ENCODE results near the gene YIPF2.
"Not testable (repeated sequence)": the region's sequence is repeated elsewhere in the genome, so short reads cannot be mapped to it uniquely, and the experiment has no call there.

The YIPF2 gene

DNA sequence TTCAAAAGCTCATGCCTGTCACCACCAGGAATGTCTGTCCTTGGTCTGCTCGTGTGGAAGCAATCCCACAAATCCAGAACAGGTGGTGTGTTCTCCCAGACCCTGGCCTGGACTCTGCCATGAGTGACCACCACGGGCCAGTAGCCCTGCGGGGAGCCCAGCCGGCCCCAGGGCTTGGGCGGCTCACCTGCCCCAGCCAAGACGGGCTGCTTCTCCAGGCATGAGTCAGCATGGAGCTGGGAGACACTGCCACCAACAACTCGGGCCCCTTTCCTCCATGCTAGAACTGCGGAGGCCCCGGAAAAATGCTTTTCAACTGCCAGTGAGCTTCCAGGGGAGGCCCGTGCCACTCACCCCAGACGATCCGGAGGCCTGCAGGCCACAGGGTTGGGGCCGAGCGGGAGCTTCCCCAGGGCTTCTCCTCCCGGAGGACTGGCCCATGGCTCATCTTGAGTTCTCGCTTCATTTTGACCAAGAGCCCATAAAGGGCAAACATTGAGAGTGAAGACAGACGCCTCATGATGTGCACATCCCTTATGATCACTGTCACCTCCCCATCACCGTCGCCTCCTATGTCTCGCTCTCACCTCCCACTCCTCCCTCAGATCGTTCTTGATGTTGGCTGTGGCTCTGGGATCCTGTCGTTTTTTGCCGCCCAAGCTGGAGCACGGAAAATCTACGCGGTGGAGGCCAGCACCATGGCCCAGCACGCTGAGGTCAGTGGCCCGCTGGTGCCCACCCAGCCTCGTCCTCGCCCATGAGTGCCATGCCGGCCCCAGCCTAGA is 16.7 kb downstream of the YIPF2 start:
- no peak for DNase-seq (ENCODE audit: low read depth in 2 of 2)

DNA sequence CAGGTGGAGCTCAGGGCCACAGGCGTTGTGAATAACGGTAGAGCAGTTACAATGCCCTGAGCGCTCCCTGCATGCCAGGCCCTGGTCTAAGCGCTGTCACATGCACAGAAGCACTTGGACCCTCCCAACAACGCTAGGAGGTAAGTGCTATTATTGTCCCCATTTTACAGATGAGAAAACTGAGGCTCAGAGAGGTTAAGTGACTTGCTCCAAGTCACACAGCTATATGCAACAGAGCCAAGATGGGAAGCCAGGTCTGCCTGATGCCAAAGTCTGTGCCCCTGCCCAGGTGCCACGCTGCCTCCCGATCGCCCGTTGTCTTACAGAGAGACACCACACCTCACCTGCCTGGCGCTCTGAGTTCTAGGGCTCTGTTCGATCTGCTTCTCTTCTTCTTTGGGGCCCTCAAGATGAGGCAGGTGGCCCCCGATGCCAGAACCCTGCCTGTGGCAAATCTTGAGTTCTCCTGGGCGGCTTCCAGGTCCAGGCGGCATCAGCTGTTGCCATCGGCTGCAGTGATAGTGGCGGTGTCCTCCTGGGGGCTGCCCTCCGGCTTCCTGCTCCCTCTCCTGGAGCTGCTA is 20.0 kb downstream of the YIPF2 start:
- DNase-seq (ENCODE audit: low read depth in 2 of 2) = no peak

DNA sequence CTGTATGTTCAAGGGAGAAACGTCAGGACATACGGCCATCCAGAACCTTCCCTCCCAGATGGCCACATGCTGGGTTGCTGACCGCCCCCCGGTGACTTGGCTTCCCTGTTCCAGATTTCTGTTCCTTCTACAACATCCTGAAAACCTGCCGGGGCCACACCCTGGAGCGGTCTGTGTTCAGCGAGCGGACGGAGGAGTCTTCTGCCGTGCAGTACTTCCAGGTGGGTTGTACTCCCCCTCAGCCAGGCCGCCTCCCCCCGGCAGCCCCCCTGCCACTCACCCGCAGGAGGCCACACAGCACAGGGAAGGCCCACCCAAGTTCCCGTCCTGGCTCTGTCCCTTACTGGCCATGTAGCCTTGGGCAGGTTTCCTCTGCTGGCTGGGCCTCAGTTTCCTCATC is 20.5 kb downstream of the YIPF2 start:
- no peak for DNase-seq (ENCODE audit: low read depth in 2 of 2)

GRCh38 chr19:10899151-10899653 is 29.2 kb downstream of the YIPF2 start:
- no peak for DNase-seq (ENCODE audit: low read depth in 2 of 2)

- DNase-seq (ENCODE audit: low read depth in 2 of 2) = no peak
These were observed 29.8 kb downstream of the YIPF2 start for GRCh38 chr19:10898633-10899032.

- no peak for DNase-seq (ENCODE audit: low read depth in 2 of 2)
These were observed 31.4 kb downstream of the YIPF2 start for GRCh38 chr19:10896851-10897526.

GRCh38 chr19:10895920-10896319 is 32.5 kb downstream of the YIPF2 start:
- DNase-seq (ENCODE audit: low read depth in 2 of 2) = no peak

DNA sequence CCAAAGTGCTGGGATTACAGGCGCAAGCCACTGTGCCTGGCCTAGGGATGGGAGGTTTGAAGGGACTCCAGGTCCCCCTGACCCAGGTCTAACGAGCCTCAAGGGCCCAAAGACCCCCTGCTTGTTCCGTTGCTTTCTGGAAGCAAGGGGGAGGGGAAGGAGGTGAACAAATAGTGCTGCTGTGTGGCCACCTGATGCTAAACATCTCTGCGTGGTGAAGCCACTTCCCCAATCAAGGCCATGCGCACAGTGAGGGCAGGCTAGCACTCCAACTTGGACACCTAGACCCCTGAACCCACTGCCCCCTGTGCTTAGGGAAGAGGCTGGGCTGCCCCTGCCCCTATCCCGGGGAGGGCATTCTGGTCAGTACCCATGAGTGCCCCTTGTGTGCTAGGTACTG is 33.1 kb downstream of the YIPF2 start:
- no peak for DNase-seq (ENCODE audit: low read depth in 2 of 2)

DNA sequence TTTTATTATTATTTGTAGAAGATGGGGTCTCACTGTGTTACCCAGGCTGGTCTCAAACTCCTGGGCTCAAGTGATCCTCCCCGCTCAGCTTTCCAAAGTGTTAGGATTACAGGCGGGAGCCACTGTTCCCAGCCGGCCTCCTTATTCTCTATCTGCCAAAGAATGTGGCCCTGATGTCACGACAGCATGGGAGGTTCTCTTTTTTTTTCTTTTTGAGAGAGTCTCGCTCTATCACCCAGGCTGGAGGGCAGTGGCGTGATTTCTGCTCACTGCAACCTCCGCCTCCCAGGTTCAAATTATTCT is 33.6 kb downstream of the YIPF2 start:
- DNase-seq (ENCODE audit: low read depth in 2 of 2) = no peak

DNA sequence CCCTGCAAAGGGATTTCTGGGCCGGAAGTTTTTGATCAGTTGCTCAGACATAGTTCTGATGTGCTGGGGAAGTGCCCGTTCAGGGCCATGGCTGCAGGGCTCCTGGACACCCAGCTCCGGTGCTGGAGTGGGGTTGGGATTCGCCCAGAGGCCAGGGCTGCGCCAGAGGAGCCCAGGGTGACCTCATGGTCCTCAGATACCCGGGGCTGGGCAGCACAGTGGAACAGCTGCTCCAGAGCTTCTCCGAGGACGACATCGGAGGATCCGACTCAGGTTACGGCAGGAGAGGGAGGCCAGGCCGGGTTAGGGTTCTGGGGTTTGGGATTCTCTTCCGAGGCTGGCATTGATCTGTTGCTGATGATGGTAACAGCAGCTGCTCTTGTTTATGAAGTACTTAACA is 36.2 kb downstream of the YIPF2 start:
- no peak for DNase-seq (ENCODE audit: low read depth in 2 of 2)

GRCh38 chr19:10891405-10892086 is 36.9 kb downstream of the YIPF2 start:
- no peak for DNase-seq (ENCODE audit: low read depth in 2 of 2)

DNA sequence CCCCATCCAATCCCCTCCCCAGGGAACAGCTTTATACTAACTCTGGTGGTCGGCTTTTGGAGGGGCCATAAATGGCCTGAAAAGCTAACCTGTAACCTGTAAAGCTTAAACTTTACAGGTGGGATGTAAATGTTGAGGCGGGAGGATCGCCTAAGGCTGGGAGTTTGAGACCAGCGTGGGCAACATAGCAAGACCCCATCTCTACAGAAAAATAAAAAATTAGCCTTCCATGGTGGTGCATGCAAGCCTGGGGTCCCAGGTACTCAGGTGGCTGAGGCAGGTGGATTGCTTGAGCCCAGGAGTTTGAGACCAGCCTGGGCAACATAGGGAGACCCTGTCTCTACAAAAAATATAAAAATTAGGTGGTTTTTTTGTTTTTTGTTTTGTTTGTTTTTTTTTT is 38.6 kb downstream of the YIPF2 start:
- DNase-seq (ENCODE audit: low read depth in 2 of 2) = no peak

DNA sequence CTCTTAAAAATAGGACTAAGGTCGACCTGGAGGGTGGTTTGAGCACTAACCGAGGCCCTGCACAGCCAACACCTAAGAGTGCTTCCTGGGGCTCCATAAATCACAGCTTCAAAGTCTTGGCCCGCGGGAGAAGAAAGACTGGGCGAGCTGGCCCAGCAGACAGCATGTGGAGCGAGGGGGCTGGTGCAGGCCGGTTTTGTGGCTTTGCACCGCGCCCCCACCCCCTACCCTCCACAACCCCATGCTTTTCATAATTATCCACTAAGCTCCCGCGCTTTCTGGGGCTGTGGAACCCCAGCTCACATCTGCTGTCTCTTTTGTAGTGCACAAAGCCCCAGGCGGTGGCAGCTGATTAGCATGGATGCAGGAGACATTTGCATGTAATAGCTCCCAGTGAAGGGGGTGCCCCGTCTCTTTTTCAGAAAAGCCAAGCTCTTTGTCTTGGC is 40.0 kb downstream of the YIPF2 start:
- DNase-seq (ENCODE audit: low read depth in 2 of 2) = no peak

GRCh38 chr19:10887616-10888367 is 40.6 kb downstream of the YIPF2 start:
- DNase-seq (ENCODE audit: low read depth in 2 of 2) = no peak

- no peak for DNase-seq (ENCODE audit: low read depth in 2 of 2)
These were observed 43.0 kb downstream of the YIPF2 start for GRCh38 chr19:10885201-10886169.

DNA sequence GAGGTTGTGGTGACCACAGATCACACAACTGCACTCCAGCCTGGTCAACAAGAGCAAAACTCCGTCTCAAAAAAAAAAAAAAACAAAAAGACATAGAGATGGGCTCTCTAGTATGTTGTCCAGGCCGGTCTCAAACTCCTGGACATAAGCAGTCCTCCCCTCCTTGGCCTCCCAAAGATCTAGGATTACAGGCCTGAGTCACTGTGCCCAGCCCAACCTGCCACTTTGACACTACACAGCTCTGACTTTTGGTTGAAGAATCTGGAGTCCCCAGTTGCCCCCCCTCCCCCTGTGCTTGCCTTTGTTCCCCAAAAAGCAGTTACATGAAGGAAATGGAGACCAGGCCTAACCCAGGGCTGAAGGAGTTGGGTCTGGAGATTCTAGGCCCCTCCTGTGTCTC is 44.2 kb downstream of the YIPF2 start:
- no peak for DNase-seq (ENCODE audit: low read depth in 2 of 2)

- DNase-seq (ENCODE audit: low read depth in 2 of 2) = no peak
These were observed 46.4 kb downstream of the YIPF2 start for GRCh38 chr19:10882108-10882457.

DNA sequence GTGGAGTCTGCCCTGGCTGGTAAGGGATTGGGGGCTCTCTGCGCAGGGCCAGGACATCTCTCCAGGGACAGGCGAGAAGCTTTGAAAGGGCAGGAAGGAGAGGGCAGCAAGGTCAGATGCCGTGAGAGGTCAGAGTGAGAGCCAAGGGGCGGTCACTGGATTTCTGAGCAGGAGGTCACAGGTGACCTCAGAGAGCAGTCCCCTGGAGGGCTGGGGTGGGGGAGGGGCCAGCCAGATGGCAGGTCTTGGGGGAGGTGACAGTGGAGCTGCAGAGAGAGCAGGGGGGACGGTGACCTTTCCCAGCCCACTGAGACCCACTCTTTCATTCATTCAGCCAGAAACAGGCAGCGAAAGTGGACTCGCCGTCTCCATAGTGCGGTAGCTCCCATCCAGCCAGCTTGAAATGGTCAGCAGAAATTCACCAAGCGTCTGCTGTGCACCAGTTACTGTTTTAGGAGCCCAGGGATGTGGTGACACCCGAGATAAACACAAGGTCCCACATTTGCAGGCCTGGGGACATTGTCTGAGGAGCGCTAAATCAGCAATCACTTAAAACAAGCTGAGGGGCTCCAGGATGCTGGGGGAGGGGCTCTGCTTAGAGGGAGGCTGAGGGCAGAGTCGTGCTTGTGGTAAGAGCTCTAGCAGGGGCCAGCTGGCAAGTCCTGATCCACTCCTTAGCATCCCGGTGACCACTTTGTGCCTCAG is 46.9 kb downstream of the YIPF2 start:
- DNase-seq (ENCODE audit: low read depth in 2 of 2) = no peak

DNA sequence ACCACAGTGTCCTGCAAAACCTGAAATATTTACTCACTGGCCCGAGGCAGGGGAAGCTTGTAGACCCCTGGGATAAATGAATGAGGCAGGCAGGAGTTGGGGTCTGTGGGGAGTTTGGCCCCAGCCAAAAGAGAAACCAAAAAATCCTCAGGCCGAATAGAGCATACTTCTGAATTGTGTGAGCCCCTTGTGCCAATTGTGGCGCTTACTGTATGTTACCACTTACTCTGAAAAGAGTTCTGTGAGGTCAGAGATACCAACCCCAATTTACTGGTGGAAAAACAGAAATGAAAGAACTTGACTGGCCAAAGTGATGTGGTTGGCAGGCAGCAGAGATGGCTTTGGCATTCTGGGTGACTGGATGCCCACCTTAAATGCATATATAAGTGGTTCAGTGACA is 50.2 kb downstream of the YIPF2 start:
- no peak for DNase-seq (ENCODE audit: low read depth in 2 of 2)

- not testable (repeated sequence) for DNase-seq (ENCODE audit: low read depth in 2 of 2)
These were observed 50.8 kb downstream of the YIPF2 start for GRCh38 chr19:10877608-10878007.

All from stimulated activated CD8-positive, alpha-beta memory T cell treated with anti-CD3 and anti-CD28 coated beads, Interleukin-7, amount 100 ng/mL, for 1 hour (primary cell).